ENCODE data around the gene CCDC85B.

The CCDC85B gene

GRCh38 chr11:65907878-65908277 is 17.4 kb downstream of the CCDC85B start:
- H3K4me3 ChIP-seq, result no peak overlapping the region
- no peak overlapping the region for H3K27ac ChIP-seq
- DNase-seq (ENCODE audit: low spot score), result no peak
- no peak for TF ChIP-seq CTCF (IDR thresholded peaks at IDR 0.05)

- no peak for DNase-seq (ENCODE audit: low spot score)
- peak overlapping the region; percentile 34 to 62 for H3K27ac ChIP-seq
- no peak for TF ChIP-seq CTCF (IDR thresholded peaks at IDR 0.05)
- H3K4me3 ChIP-seq, result peak overlapping the region; percentile 16
These were observed 21.5 kb downstream of the CCDC85B start for GRCh38 chr11:65911682-65912568.

- TF ChIP-seq CTCF (IDR thresholded peaks at IDR 0.05), result no peak
- no peak overlapping the region for H3K4me3 ChIP-seq
- peak overlapping the region; percentile 4 to 7 for H3K27ac ChIP-seq
- DNase-seq (ENCODE audit: low spot score), result no peak
These were observed 22.4 kb downstream of the CCDC85B start for GRCh38 chr11:65912845-65913244.

GRCh38 chr11:65915101-65915820 is 24.8 kb downstream of the CCDC85B start:
- Histone ChIP-seq H3K4me3 (peak overlapping the region; percentile 82), H3K27ac (peak overlapping the region; percentile 96 to 98)
- DNase-seq (ENCODE audit: low spot score), result no peak

GRCh38 chr11:65915821-65916251 is 25.4 kb downstream of the CCDC85B start:
- no peak for TF ChIP-seq CTCF (IDR thresholded peaks at IDR 0.05)
- DNase-seq (ENCODE audit: low spot score), result peak; percentile 96
- peak overlapping the region; percentile 96 to 98 for H3K27ac ChIP-seq
- peak overlapping the region; percentile 82 for H3K4me3 ChIP-seq

More at GRCh38 chr11:65915101-65915820, 24.8 kb downstream of the CCDC85B start:
- TF ChIP-seq CTCF (IDR thresholded peaks at IDR 0.05), result no peak

- peak overlapping the region; percentile 82 for H3K4me3 ChIP-seq
- peak overlapping the region; percentile 96 to 98 for H3K27ac ChIP-seq
These were observed 25.9 kb downstream of the CCDC85B start for GRCh38 chr11:65916391-65916790.

More at GRCh38 chr11:65916391-65916790, 25.9 kb downstream of the CCDC85B start:
- no peak for DNase-seq (ENCODE audit: low spot score)
- TF ChIP-seq CTCF (IDR thresholded peaks at IDR 0.05), result no peak
